ENCODE data around the gene EMILIN1.
"Not testable (repeated sequence)": the region's sequence is repeated elsewhere in the genome, so short reads cannot be mapped to it uniquely, and the experiment has no call there.

The EMILIN1 gene

DNA sequence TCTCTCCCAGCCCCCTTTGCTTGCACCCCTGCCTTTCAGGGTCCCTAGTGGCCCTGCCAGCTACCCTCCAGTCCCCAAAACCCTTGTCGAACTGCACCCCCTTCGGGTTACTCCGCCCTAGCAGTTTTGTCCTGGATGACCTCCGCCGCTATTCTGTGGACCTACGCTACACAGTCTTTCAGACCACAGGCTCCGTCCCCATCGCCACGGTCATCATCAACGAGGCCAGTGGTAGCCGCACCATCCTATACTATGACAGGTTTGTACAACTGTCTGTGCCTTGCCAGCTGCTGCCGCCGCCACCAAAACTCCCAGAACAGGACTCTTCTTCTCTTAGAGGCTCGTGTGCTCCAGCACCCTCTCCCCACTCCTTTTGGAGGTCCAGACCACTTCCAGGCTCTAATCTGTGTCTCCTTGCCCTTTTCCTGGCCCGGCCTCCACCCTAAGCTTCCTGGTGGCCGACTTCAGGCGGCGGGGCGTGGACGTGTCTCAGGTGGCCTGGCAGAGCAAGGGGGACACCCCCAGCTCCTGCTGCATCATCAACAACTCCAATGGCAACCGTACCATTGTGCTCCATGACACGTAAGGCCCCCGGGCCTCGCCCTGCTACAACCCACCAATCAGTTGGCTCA is 16.1 kb downstream of the EMILIN1 start:
- DNase-seq (ENCODE audit: low read depth, low spot score): no peak

DNA sequence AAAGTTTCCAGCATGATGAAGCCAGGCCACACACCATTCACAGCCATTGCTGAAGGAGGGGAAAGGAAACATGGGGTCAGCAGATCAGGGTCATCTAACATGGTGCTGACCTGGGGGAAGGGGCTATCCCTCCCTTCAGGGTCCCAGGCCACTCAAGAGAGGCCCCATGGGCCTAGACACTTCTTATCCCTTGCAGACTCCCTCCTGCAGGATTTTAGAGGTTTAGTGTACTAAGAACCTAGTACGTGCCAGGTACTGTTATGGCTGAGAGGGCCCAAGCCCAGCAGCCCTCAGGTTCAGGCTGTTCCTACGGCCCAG is 17.0 kb downstream of the EMILIN1 start:
- DNase-seq (ENCODE audit: low read depth, low spot score): no peak

DNA sequence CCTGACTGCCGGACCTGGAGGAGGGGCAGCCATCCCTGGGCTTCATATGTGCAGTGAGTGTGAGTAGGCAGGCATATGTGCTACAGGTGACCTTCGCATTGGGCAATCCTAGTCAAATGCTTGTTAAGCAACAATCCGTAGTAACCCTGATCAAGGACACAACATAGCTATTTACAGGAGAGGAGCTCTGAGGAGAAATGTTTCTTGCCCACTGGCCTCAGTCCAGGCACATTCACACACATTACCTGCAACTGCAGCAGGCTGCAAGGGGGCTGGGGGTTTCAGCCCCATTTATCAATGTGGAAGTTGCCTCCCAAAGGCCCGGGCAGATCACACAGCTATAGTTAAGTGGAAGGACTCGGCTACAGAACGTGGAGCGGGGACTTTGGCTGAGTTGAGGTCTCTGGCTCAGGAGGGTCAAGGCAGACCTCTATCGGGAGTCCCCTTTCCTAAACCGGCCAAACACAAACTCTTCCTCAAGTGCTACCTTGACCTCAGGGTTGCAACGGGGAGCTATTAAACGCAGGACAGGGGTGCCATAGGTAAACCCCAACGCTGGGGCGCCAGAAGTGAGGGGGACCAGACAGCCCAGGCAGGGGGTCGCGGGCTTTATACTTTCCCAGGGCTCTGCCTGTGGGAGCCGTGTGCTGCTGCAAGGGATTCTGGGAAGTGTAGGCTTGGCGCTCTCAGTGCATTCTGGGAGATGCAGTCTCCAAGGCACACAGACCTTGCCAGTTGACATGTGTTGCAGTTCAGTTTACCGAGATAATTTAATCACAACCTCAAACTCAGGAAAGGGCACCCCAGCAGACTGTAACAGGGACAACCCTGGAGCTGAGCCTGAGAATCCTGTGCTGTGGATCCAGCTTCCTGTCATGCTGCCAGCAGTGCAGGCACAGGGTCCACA is 17.6 kb downstream of the EMILIN1 start:
- no peak for DNase-seq (ENCODE audit: low read depth, low spot score)

DNA sequence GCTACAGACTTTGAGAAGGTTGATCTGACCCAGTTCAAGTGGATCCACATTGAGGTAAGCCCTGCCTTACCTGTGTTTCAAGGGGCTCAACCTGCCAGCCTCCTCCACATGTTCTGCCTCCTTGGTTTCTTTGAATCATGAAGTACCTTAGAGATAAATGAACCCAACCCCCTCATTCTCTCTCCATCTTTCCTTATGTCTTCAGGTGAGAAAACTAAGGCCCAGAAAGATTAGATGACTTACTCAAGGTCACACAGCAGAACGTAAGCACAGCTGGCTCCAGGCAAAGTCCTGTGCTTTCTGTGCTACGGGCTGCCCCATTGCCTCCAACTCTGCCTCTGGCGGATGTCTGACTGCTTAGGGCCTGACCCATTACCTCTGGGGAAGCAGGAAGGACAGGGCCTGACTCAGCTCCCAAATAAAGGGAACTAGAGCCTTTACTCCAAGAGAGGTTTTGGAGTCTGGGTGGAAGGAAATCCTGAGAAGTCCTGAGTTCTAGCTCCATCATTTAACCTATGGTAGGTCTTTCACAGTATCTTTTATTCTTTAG is 18.4 kb downstream of the EMILIN1 start:
- DNase-seq (ENCODE audit: low read depth, low spot score): no peak

DNA sequence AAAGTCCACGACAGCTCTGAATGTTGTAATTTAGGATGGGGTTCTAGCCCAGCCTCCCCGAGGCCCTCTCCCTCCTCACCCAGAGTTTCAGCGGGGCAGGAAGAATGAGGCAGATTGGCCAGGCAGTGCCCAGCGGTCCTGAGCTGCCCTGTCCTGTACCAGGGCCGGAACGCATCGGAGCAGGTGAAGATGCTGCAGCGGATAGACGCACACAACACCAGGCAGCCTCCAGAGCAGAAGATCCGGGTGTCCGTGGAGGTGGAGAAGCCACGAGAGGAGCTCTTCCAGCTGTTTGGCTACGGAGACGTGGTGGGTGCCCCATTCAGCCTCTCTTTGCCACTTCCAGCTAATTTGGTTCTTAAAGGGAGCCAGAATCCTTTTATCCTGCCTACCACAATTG is 18.9 kb downstream of the EMILIN1 start:
- no peak for DNase-seq (ENCODE audit: low read depth, low spot score)

DNA sequence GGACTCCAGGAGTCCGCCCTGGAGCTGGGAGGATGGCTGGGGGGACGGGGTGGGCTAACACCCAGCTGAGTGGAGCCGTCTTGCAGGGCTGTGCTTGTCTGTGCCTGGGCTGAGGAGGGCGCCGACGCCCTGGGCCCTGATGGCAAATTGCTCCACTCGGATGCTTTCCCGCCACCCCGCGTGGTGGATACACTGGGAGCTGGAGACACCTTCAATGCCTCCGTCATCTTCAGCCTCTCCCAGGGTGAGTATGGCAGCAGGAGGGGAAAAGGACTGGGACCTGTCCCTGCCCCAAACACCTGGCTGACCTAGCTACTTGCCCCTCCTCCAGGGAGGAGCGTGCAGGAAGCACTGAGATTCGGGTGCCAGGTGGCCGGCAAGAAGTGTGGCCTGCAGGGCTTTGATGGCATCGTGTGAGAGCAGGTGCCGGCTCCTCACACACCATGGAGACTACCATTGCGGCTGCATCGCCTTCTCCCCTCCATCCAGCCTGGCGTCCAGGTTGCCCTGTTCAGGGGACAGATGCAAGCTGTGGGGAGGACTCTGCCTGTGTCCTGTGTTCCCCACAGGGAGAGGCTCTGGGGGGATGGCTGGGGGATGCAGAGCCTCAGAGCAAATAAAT is 21.0 kb downstream of the EMILIN1 start:
- DNase-seq (ENCODE audit: low read depth, low spot score): no peak

DNA sequence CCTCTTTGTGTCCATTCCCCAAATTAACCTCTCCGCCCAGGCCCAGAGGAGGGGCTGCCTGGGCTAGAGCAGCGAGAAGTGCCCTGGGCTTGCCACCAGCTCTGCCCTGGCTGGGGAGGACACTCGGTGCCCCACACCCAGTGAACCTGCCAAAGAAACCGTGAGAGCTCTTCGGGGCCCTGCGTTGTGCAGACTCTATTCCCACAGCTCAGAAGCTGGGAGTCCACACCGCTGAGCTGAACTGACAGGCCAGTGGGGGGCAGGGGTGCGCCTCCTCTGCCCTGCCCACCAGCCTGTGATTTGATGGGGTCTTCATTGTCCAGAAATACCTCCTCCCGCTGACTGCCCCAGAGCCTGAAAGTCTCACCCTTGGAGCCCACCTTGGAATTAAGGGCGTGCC is 21.6 kb downstream of the EMILIN1 start:
- no peak for DNase-seq (ENCODE audit: low read depth, low spot score)

DNA sequence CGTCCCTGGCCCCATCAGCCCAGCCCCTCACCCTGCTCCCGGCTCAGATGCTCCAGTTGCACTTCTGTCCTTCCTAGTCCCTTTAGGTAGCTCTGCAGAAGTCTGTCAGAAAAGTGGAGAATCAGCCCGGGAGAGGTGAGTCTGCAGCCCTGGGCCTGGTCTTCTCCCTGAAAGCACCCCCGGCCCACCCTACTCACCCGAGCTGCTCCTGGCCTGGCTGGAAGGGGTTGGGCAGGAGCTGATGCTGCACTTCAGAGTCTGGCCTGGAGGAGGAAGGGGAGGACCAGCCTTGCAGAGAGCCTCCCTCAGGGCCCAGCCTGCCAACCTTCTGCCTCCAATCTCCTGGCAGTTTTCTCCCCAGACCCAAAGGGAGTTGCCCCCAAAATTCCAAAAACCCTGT is 23.9 kb downstream of the EMILIN1 start:
- no peak for DNase-seq (ENCODE audit: low read depth, low spot score)

DNA sequence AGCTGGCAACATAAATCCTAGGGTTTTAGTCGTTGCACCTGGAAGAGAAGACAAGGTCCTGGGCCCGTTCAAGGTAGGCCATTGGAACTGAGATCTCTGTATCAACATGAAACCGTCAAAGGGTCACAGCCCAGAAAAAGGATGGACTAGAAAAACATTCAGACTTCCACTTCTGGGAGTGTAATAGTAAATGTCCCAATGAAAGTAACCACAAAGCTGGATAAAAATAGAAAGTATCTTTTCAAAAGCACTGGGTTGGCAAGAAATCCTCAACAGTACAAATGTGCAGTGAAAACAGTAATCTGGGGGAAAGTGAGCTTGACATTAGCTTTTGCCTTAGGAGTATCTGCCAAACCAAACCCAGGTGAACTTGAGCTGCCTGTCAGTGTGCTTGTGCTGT is 27.6 kb downstream of the EMILIN1 start:
- DNase-seq (ENCODE audit: low read depth, low spot score): no peak

DNA sequence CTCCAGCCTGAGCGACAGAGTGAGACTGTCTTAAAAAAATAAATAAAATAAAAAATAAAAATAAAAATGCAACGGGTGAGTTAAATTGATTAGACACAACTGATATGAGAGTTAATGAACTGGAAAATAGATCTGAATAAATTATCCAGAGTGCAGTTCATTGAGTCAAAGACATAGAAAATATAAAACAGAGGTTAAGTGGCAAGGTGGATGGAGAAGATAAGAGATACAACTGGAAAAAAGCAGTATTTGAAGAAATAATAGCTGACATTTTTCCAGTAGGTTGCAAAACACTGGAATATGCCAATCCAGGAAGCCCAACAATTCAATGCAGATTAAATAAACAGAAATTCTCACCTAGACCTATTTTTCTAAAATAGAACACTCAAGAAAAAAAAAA is 29.8 kb downstream of the EMILIN1 start:
- DNase-seq (ENCODE audit: low read depth, low spot score): no peak

DNA sequence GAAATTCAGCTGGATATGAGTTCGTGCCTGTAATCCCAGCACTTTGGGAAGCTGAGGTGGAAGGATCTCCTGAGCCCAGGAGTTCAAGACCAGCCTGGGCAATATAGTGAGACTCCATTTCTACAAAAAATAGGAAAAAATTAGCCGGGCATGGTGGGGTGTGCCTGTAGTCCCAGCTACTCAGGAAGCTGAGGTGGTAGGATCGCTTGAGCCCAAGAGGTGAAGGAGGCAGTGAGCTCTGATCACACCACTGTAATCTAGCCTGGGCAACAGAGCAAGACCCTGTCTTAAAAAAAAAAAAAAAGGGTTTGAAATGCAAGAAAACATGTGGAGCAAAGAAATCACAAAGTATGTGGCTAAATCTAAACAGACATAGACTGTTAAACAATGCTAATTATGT is 30.7 kb downstream of the EMILIN1 start:
- DNase-seq (ENCODE audit: low read depth, low spot score): no peak

DNA sequence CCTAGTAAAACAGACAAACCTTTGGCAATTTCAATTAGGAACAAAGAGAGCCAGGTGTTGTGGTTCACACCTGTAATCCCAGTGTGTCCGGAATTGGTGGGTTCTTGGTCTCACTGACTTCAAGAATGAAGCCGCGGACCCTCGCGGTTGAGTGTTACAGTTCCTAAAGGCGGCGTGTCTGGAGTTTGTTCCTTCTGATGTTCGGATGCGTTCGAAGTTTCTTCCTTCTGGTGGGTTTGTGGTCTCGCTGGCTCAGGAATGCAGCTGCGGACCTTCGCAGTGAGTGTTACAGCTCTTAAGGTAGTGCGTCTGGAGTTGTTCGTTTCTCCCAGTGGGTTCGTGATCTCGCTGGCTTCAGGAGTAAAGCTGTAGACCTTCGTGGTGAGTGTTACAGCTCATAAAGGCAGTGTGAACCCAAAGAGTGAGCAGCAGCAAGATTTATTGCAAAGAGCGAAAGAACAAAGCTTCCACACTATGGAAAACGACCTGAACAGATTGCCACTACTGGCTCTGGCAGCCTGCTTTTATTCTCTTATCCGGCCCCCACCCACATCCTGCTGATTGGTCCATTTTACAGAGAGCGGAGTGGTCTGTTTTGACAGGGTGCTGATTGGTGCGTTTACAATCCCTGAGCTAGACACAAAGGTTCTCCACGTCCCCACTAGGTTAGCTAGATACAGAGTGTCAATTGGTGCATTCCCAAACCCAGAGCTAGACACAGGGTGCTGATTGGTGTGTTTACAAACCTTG is 32.4 kb downstream of the EMILIN1 start:
- not testable (repeated sequence) for DNase-seq (ENCODE audit: low read depth, low spot score)

DNA sequence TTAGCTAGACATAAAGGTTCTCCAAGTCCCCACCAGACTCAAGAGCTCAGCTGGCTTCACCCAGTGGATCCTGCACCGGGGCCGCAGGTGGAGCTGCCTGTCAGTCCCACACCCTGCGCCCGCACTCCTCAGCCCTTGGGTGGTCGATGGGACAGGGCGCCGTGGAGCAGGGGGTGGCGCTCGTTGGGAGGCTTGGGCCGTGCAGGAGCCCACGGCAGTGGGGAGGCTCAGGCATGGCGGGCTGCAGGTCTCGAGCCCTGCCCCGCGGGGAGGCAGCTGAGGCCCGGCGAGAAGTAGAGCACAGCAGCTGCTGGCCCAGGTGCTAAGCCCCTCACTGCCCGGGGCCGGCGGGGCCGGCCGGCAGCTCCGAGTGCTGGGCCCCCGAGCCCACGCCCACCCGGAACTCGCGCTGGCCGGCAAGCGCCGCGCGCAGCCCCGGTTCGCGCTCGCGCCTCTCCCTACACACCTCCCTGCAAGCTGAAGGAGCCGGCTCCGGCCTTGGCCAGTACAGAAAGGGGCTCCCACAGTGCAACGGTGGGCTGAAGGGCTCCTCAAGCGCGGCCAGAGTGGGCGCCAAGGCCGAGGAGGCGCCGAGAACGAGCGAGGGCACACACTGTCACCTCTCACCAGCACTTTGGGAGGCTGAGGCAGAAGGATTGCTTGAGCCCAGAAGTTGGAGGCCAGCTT is 33.1 kb downstream of the EMILIN1 start:
- DNase-seq (ENCODE audit: low read depth, low spot score): not testable (repeated sequence)

DNA sequence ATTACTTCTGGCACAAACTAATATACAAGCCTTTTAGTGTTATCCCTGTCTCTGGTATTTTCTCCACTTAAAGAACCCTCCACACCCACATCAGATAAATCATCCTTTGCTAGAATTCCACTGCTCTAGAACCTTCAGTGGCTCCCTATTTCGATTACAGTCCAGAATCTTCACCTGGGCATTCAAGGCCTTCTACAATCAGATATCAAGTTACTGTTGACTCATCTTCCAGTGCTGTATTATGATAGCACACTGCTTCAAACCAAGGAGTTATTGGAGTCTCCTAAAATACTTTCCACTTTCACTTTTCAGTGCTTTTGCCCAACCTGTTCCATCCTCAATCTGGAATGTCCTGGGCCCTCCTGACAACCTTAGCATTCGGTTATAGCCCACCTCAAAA is 37.1 kb downstream of the EMILIN1 start:
- no peak for DNase-seq (ENCODE audit: low read depth, low spot score)

DNA sequence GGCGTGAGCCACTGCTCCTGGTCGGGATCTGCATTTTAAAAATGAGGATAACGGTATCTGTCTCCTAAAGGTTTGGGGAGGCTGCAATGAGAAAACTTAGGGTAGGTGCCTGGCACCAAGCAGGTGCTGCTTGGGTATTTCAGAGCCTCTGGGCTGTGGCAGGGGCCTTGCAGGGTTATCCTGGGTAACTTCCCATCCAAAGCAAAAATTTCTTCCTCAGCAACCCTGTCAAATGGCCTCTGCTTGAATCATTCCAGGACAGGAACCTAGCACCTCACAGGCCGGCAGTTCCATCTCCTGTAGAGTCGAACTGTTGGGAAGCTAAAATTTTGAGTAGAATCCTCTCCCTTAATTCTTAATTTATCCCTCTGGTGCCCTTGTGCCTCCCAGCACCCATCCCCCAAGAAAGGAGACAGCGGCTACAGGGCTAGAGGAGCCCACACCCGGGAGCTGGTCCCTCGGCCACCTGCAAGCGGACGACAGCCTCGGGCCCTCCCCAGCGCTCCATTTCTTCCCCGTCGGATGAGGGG is 39.6 kb downstream of the EMILIN1 start:
- no peak for DNase-seq (ENCODE audit: low read depth, low spot score)

DNA sequence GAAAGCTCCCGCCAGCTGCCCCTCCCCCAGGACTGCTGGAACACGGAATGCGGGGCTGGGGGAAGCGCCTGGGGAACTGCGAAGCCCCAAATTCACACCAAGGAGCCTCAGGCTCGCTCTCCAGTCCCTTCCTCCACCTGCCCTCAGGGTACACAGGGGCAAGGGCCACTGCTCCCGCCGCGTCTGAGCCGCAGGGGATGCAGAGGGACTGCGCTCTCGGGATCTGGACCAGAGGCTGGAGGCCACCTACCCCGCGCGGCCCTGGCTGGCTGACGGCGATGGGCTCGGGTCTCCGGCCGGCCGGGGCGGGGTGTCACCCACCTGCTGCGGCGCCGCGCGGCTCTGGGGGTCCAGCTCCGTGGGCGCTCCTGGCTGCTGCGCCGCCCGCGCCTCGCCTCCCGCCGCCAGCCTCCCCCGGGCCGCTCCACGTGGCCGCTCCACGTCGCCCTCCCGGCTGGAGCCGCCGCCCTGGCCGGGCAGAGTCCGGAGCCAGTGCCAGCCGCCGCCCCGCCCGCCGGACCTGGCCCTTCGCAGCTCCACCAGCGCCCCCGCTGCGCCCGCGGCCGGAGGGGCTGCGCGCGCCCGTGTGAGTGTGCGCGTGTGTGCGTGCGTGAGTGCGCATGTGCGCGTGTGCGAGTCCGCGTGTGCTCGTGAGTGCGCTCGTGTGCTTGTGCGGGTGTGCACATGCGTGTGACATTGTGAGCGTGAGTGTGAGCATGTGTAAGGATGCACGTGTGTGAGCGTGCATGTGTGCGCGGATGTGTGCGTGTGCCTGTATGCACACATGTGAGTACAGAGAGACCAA is 40.3 kb downstream of the EMILIN1 start, which contains the start of gene CGREF1:
TSS of gene CGREF1 (minus strand) at position 604 of the 805 bp plus-strand sequence. CDS start 14,762 bp downstream, outside the sequence.
- DNase-seq (ENCODE audit: low read depth, low spot score): no peak

DNA sequence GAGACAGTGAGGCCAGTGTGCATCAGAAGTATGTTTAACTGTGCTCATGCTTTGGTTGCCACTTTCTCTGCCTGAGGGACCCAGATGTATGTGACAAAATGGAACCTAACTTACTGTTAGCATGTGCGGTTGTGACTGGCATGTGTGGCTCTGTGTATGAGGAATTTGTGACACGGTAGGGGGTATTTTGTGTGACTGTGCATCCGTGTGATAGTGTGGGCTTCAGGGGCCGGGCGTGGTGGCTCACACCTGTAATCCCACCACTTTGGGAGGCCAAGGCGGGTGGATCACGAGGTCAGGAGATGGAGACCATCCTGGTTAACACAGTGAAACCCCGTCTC is 40.9 kb downstream of the EMILIN1 start:
- not testable (repeated sequence) for DNase-seq (ENCODE audit: low read depth, low spot score)

DNA sequence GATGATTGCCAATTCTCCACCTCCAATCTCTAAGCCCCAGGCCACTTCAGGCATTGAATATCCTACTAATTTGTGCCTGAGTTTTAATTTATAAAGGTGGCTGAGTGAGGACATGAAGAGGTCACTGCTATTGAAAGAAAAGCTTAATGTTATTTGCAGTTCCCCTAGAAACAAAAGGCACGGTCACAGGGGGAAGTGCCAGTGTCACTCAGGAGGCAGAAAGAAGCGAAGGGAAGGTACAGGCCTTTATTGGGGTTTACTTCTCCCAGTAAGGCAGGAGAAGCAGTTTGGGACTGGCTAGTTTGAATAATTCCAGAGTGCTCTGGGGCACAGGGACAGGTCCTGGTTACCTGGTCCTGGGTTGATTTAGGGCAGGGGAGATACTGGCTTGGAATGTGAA is 43.5 kb downstream of the EMILIN1 start:
- DNase-seq (ENCODE audit: low read depth, low spot score): no peak

DNA sequence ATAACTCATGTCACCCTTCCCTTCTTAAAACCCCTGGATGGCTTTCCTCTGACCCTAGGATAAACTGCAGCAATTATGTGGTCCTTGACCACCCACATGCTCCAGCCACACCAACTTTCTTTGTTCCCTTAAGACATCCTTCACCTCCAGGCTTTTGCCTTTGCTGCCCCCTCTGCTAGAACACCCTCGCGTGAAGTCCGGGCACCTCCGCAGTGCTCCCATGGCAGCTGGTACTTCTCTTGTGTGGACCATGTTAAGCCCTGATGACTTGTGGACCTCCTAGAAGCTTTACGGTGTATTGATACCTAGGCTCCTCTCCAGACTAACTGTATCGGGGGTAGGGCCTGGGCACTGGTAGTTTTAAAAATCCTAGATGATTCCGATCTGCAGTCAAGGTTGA is 44.4 kb downstream of the EMILIN1 start:
- no peak for DNase-seq (ENCODE audit: low read depth, low spot score)
